Thyroid gland (tissue), 4 donors: Measurements from ENCODE around the gene PLEKHN1.

Experiments
- POLR2A ChIP-seq, 2 donors: fragments of 450-650 bp; IDR thresholded peaks; one replicate each; pipeline ENCODE4 v1.6.1; 2017; ENCODE audit warnings: antibody characterized with exemption in 2 of 2, mild to moderate bottlenecking in 2 of 2, moderate library complexity in 1 of 2
- TF ChIP-seq, protein P1 (sequence below), 6 experiments: fragments of 200-600 bp in 3 of 6; fragments of 450-650 bp in 3 of 6; sonication (generic) in 3 of 6; IDR thresholded peaks; one replicate each; pipeline ENCODE4 v1.5.1; 2016 to 2019; ENCODE audit warnings: antibody characterized with exemption in 6 of 6, mild to moderate bottlenecking in 2 of 6, inconsistent platforms in 1 of 6, moderate library complexity in 1 of 6

DNA sequence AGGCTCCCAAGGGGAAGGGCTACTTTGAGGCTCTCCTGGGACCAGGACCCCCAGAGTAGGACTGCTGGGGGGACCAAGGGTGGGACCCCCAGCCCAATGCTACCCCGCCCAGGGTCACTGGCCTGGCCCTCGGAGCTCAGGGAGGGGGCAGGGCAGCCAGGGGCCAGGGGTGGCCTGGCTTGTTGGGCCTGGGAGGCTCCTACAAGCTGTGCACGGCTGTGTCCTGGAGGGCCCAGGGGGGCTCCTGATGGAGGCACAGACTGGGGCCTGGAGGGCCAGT is 31.4 kb downstream of the PLEKHN1 start:
- TF ChIP-seq, protein P1, sequence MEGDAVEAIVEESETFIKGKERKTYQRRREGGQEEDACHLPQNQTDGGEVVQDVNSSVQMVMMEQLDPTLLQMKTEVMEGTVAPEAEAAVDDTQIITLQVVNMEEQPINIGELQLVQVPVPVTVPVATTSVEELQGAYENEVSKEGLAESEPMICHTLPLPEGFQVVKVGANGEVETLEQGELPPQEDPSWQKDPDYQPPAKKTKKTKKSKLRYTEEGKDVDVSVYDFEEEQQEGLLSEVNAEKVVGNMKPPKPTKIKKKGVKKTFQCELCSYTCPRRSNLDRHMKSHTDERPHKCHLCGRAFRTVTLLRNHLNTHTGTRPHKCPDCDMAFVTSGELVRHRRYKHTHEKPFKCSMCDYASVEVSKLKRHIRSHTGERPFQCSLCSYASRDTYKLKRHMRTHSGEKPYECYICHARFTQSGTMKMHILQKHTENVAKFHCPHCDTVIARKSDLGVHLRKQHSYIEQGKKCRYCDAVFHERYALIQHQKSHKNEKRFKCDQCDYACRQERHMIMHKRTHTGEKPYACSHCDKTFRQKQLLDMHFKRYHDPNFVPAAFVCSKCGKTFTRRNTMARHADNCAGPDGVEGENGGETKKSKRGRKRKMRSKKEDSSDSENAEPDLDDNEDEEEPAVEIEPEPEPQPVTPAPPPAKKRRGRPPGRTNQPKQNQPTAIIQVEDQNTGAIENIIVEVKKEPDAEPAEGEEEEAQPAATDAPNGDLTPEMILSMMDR (IDR thresholded peaks at IDR 0.05) = no peak
- no peak for TF ChIP-seq POLR2A (IDR thresholded peaks at IDR 0.05)
